Measurements from ENCODE around the gene HPSE2. TPM values are rescaled to one million over a fixed set of nuclear protein-coding genes. Genes with fewer than 3 reads are reported as not detected.

Gene HPSE2
- polyA plus RNA-seq, 1 of the 3 experiments (the other 2 are of a cell fraction): not detected

DNA sequence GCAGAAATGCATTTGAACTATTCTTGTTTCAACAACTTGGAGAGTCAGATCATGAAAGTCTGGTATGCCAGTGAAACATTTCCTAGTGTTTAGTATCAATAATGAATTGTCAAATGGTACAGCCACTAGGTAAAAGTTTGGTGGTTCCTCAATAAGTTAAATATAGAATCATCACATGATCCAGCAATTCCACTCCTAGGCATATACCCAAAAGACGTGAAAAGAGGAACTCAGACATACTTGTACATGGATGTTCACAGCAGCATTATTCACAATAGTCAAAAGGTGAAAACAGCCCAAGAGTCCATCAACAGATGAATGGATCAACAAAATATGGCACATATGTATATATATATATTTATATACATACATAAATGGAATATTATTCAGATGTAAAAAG, 721.9 kb downstream of the HPSE2 start:
- Histone ChIP-seq H3K9me2 (no peaks in the 10 kb centered on the region), H3K27ac (ENCODE audit: low read depth in 2 of 2, low read length in 1 of 2) (no peak overlapping the region), H3K4me2 (no peak overlapping the region), H3K4me3 (ENCODE audit: low read depth in 2 of 2, low read length in 1 of 2) (no peak overlapping the region), H3K79me2 (ENCODE audit: insufficient read depth) (no peaks in the 10 kb centered on the region), H3K36me3 (replicated peaks in 1 of 2; ENCODE audit: control insufficient read depth in 1 of 2, insufficient read depth in 2 of 2, low read length in 1 of 2) (no peaks in the 10 kb centered on the region), H4K20me1 (ENCODE audit: insufficient read depth) (no peaks in the 10 kb centered on the region), H3K9ac (no peak overlapping the region), H3K9me3 (no peaks in the 10 kb centered on the region), H3K27me3 (ENCODE audit: insufficient read depth) (peaks cover 10% of the 10 kb centered on the region; the same call in 1 of the 2 replicates), H3K4me1 (ENCODE audit: control insufficient read depth in 1 of 2, insufficient read depth in 2 of 2, low read depth in 1 of 2, low read length in 1 of 2) (no peaks in the 10 kb centered on the region), H3F3A (replicated peaks; ENCODE audit: insufficient read depth) (no peaks in the 10 kb centered on the region), H2AFZ (ENCODE audit: low read depth) (no peak overlapping the region)
- ChIA-PET POLR2A (no interaction called here), CTCF (no interaction called here)
- no peak for DNase-seq
- no peak for TF ChIP-seq YY1 (IDR thresholded peaks at IDR 0.05; ENCODE audit: low read depth)
- TF ChIP-seq RFX5 (IDR thresholded peaks at IDR 0.05; ENCODE audit: low read length): no peak
- TF ChIP-seq, protein P1, sequence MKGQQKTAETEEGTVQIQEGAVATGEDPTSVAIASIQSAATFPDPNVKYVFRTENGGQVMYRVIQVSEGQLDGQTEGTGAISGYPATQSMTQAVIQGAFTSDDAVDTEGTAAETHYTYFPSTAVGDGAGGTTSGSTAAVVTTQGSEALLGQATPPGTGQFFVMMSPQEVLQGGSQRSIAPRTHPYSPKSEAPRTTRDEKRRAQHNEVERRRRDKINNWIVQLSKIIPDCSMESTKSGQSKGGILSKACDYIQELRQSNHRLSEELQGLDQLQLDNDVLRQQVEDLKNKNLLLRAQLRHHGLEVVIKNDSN (IDR thresholded peaks at IDR 0.05; ENCODE audit: borderline replicate concordance, low read depth): no peak
- no peak for TF ChIP-seq EP300 (IDR thresholded peaks at IDR 0.05; ENCODE audit: borderline replicate concordance in 1 of 2, low read depth in 1 of 2, low read length in 1 of 2)
- TF ChIP-seq MEF2A (IDR thresholded peaks at IDR 0.05; ENCODE audit: borderline replicate concordance, low read depth): no peak
- TF ChIP-seq, protein P2, sequence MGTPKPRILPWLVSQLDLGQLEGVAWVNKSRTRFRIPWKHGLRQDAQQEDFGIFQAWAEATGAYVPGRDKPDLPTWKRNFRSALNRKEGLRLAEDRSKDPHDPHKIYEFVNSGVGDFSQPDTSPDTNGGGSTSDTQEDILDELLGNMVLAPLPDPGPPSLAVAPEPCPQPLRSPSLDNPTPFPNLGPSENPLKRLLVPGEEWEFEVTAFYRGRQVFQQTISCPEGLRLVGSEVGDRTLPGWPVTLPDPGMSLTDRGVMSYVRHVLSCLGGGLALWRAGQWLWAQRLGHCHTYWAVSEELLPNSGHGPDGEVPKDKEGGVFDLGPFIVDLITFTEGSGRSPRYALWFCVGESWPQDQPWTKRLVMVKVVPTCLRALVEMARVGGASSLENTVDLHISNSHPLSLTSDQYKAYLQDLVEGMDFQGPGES (IDR thresholded peaks at IDR 0.05; ENCODE audit: low read depth, low read length): no peak
- no peak for TF ChIP-seq FOXJ3 (CRISPR knock-in tag; IDR thresholded peaks at IDR 0.05)
- TF ChIP-seq, protein P3, sequence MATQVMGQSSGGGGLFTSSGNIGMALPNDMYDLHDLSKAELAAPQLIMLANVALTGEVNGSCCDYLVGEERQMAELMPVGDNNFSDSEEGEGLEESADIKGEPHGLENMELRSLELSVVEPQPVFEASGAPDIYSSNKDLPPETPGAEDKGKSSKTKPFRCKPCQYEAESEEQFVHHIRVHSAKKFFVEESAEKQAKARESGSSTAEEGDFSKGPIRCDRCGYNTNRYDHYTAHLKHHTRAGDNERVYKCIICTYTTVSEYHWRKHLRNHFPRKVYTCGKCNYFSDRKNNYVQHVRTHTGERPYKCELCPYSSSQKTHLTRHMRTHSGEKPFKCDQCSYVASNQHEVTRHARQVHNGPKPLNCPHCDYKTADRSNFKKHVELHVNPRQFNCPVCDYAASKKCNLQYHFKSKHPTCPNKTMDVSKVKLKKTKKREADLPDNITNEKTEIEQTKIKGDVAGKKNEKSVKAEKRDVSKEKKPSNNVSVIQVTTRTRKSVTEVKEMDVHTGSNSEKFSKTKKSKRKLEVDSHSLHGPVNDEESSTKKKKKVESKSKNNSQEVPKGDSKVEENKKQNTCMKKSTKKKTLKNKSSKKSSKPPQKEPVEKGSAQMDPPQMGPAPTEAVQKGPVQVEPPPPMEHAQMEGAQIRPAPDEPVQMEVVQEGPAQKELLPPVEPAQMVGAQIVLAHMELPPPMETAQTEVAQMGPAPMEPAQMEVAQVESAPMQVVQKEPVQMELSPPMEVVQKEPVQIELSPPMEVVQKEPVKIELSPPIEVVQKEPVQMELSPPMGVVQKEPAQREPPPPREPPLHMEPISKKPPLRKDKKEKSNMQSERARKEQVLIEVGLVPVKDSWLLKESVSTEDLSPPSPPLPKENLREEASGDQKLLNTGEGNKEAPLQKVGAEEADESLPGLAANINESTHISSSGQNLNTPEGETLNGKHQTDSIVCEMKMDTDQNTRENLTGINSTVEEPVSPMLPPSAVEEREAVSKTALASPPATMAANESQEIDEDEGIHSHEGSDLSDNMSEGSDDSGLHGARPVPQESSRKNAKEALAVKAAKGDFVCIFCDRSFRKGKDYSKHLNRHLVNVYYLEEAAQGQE (IDR thresholded peaks at IDR 0.05; ENCODE audit: low read depth, low read length): no peak
- TF ChIP-seq, protein P4, sequence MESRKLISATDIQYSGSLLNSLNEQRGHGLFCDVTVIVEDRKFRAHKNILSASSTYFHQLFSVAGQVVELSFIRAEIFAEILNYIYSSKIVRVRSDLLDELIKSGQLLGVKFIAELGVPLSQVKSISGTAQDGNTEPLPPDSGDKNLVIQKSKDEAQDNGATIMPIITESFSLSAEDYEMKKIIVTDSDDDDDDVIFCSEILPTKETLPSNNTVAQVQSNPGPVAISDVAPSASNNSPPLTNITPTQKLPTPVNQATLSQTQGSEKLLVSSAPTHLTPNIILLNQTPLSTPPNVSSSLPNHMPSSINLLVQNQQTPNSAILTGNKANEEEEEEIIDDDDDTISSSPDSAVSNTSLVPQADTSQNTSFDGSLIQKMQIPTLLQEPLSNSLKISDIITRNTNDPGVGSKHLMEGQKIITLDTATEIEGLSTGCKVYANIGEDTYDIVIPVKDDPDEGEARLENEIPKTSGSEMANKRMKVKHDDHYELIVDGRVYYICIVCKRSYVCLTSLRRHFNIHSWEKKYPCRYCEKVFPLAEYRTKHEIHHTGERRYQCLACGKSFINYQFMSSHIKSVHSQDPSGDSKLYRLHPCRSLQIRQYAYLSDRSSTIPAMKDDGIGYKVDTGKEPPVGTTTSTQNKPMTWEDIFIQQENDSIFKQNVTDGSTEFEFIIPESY (IDR thresholded peaks at IDR 0.05; ENCODE audit: borderline replicate concordance, low read depth): no peak
- TF ChIP-seq TCF12 (IDR thresholded peaks at IDR 0.05): no peak
- TF ChIP-seq GATA2 (CRISPR knock-in tag; IDR thresholded peaks at IDR 0.05): no peak
- no peak for TF ChIP-seq GABPA (IDR thresholded peaks at IDR 0.05; ENCODE audit: low read depth)
- TF ChIP-seq, protein P5, sequence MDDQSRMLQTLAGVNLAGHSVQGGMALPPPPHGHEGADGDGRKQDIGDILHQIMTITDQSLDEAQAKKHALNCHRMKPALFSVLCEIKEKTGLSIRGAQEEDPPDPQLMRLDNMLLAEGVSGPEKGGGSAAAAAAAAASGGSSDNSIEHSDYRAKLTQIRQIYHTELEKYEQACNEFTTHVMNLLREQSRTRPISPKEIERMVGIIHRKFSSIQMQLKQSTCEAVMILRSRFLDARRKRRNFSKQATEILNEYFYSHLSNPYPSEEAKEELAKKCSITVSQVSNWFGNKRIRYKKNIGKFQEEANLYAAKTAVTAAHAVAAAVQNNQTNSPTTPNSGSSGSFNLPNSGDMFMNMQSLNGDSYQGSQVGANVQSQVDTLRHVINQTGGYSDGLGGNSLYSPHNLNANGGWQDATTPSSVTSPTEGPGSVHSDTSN (IDR thresholded peaks at IDR 0.05): no peak
- no peak for TF ChIP-seq RCOR1 (IDR thresholded peaks at IDR 0.05; ENCODE audit: low read length)
- TF ChIP-seq JUND (IDR thresholded peaks at IDR 0.05): no peak
- no peak for TF ChIP-seq TAF1 (IDR thresholded peaks at IDR 0.05; ENCODE audit: borderline replicate concordance, low read depth, low read length)
- 0% methylated on average over 1 of the region's 1 CpG for WGBS (ENCODE audit: low lambda C conversion rate)

All from SK-N-SH (cell line).